HG02852 (cell line): ENCODE results near the gene TBXAS1.

Source experiments
- ATAC-seq: cut with Tn5 transposase; IDR thresholded peaks from one replicate; pipeline ENCODE4 v1.9.1; 2021; ENCODE audit warnings: mild to moderate bottlenecking, moderate library complexity; ENCODE audit not compliant: unreplicated experiment

TBXAS1 gene

DNA sequence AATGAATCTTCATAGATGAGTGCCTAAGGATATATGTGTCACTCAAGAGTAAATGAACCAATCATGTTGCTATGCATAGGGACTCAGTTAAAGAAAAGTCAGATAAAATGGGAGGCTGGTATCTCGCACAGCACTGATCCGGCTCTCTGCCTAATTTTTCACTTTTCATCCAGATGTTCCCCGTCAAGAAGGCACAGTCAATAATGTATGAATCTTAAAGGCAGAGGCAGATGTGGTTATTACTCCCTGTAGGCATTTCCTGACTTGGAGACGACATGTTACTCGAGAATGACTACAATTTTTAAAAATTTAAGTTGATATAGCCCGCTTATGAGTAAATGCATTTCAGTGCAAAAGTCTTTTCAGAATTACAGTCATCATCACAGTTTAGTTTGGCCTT, 113.6 kb downstream of the TBXAS1 start:
- ATAC-seq = no peak

DNA sequence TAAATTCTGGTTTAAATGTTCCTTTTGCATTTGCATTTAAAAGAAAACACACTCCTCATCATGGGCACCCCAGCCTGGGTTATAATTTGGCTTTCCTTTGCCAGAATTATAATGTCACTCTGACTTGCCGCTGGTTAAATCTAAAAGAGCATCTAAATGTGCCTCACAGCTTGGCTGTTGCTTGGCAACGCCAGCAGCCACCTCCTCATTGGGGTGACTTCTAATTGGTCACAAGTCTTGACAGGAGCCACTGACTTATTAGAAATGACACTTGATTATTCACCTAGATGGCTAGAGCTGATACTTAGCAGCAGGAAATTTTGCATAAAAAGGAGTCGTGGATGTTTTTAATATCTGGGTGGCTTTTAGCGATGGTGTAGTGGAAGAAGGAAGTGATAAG, 114.3 kb downstream of the TBXAS1 start:
- ATAC-seq = no peak

DNA sequence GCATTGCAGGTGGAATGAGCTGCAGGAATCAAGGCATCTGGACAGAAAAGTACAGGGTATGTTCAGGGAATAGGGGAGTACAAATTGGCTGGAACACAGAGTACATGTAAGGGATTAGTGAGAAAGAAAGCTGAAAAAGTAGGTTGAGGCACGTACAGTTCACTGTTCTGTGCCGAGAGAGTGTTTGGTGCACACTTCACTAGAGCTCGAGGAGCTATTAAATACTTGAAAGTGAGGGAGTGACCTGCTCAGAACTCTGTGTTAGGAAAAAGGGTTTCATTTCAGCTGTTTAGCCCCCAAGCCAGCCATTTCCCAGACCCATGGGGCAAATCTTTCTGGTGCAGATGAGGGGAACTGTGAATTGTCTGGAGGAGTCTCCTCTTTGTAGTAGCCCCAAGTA, 115.2 kb downstream of the TBXAS1 start:
- ATAC-seq = no peak

DNA sequence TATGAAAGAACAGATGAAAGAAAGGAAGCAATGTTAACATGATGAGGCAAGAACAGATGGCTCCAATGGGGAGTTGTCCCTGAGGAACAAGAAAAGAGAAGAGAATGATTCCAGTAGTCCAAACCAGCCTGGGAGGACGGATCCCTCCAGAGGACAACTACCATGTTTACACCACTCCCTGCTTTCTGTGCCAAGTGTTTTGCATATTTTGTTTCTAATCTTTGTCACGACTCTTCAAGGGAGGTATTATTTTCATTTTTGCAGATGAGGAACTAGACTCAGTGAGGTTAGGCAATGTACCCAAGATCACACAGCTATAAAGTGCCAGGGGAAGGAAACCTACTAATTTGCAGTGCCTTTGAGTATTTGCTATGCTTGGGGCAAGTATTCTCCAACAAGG, 117.5 kb downstream of the TBXAS1 start:
- ATAC-seq = no peak

DNA sequence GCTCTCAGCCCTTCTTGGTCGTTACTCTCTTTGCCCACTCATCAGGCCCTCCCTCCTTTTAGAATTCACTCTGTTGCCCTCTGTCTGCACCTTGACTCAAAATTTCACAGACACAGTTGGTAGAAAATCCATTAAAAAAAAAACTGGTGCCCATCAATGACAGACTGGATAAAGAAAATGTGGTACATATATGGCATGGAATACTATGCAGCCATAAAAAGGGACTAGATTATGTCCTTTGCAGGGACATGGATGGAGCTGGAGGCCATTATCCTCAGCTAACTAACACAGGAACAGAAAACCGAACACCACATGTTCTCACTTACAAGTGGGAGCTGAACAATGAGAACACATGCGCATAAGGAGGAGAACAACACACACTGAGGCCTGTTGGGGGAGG, 118.0 kb downstream of the TBXAS1 start:
- ATAC-seq = no peak

DNA sequence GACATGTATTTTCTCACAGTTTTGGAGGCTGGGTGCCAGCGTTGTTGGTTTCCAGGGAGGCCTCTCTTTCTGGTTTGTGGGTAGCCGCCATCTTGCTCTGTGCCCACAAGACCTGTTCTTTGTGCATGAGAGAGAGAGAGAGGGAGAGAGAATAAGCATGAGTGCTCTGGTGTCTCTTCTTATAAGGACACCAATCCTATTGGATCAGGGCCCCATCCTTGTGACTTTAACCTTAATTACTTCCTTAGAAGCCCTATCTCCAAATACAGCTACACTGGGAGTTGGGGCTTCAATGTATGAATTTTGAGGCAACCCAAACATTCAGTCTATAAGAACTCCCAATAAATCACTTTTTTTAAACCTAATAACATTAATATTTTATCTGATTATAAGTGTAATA, 119.1 kb downstream of the TBXAS1 start:
- ATAC-seq = no peak

DNA sequence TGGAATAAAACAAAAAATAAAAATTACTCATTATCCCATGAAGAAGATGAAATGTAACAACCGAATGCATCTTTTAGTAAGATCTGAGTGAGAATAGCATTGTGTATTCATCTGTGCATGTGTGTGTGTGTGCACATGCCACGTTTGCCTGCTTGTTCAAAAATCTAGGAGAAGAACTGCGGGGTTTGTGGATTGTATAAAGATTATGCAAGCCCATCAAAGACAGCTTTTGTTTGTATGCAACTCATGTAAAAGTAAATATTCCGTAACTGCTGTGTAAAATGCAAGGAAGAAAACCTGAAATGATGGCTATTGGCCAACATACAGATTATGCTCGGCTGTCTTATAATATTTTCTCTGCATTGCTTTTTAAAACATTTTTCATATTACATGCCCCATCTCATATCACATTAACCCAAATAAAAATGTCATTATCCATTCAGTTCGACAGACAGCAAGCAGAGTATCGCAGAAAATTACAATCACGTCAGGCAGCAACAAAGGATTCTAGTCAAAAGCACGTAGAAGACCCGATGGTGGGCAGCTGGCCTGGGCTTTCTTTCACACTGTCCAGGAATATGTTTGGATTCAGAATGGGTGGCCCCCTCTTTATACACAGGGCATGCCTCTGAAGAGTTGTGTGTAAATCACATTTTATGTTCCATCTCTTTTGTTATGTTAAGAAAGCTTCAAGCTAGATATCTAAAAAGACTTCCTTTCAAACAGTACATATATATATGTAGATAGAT, 119.7 kb downstream of the TBXAS1 start:
- ATAC-seq = no peak

DNA sequence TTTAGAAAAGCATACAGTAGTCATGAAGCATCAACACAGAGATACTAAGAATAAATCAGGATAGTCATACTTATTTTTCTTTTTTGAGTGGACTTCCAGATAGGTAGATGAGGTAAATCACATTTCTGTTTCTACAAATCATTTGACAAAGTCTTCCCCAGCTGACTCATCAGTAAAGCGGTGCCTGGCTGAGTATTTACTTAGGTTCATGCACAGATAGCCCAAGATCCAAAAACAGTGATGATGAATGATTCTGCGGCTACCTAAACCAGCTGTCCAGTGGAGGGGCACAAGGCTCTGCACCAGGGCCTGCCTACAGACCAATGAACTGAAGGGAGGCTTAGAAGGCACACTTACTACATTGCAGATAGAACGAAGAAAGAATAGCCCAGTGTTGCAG, 120.6 kb downstream of the TBXAS1 start:
- ATAC-seq = no peak

DNA sequence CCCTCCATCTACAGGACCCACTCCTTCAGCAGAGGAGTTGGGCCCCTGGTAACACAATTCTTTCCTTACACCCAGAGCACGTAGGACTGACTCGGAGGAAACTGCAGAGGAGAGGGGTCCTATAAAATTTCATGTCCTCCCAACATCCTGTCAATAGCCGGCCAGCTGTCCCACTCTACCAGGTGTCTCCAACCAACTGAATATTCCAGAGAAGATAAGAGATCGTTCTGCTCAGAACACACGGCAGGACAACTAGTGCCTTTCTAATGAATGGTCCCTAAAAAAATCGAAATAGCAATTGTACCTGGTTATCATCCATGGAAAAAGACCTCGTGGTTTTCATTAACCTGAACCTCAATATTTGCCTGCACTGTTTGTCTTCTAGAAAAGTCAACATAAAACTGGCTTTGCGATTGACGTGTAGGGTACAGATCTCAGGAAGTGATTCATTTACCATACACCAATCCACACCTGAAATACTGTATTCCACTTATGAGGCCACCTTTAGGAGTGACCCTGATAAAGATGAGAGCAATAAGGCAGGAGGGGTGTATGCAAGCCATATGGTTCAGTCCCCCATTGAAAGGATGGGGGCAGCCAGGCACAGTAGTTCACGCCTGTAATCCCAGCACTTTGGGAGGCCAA, 121.9 kb downstream of the TBXAS1 start:
- no peak for ATAC-seq

DNA sequence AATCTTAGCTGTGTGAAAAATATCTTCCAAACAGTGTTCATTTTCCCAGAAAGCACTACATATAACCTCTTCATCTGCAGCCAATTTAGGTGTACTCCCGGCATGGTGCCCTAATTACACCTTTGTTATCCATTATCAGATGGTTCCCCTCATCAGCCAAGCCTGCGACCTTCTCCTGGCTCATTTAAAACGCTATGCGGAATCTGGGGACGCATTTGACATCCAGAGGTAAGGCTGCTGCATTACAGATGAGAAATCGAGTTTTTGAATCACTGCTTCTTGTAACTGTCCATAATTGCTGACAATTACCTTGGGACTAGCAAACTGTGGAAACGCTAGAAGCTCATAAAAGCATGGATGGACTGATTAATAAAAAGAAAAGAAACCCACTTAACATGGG, 124.2 kb downstream of the TBXAS1 start:
- no peak for ATAC-seq

DNA sequence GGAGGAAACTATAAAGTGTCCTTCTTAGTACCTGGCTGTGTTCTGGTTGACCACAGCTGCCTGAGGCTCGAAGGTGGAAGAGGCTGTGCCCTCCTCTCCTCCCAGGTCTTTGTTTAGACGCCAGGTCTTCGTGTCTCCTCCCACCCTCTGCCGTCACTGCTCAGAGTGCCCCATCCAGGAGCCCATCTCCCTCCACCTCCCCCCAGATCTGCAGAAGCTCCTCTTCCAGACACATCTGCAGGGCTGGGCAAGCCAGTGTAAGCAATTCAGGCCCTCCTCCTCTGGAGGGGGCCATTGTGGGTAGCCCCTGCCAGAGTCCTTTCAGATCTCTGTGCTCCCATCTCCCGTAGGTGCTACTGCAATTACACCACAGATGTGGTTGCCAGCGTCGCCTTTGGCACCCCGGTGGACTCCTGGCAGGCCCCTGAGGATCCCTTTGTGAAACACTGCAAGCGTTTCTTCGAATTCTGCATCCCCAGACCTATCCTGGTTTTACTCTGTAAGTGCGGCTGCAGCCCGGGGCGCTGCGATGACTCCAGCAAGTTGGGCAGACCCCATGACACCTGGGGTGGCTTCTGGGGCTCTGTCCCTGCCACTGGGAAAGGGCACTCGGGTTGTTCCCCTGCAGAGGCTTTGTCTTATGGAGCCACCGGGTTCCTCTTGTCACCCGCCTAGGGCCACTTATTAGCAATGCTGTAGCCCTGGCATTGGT, 126.2 kb downstream of the TBXAS1 start:
- ATAC-seq = no peak

DNA sequence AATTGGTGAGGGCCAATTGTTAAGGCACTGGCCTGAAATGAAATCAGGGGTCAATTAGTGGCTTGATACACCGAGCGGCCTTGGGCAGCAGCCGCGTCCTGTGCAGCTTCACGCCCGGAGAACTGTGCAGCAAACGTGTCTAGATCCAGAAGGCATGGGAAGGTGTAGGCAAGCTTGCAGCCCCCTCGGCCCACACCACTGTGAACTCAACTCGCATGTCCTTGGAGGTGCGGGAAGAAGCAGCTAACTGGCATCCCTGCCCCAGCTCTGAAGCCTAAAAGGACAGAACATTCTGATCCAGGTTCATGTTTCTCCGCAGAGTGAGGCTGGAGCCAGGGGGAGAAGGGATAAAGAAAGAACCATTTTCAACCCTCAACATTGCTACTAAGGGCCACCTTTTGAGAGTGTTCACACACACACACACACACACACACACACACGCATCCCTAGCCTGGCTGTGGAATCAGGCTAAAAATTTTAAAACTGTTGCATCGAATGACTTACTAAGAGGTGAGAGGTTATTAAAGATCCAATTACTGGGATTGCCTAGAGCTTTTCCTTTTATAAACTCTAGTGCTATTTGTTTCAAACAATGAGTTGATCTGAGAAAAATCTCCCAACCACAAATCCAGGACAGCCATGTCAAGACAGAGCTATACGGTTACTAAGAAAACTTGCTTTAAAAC, 129.7 kb downstream of the TBXAS1 start:
- ATAC-seq = no peak

DNA sequence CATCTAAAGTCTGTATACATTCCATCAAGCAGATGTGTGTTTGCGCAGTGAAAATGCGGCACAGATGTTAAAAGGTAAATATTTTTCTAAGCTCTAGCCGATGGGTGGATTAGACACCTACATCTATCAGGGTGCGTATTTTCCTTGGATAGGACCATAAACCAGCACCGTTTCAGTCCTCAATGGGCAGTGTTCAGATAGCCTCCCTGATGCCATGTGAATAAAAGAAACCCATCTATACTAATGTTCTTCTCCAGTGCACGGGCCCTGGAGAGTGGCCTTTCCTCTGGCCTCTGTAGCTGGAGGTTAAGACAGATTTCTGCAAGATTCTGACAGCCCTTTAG, 130.2 kb downstream of the TBXAS1 start:
- ATAC-seq = no peak

DNA sequence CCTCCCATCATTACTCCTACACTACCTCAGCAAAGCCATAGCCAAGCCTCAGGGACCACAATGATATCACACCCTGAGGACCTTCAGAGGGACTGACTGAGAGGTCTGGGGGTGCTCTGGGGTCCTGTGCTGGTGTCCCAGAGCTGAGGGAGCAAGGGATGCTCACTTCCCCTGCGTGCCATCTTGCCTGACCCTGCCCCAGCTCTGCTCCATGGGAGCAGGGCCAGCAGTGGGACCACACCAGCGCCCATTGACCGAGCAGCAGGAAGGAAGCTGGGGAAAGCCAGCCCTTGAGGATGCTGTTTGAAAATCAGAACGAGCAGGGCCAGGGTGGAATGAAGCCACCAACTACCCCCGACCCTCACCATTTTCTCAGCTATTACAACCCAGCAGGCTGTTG, 130.7 kb downstream of the TBXAS1 start:
- no peak for ATAC-seq

DNA sequence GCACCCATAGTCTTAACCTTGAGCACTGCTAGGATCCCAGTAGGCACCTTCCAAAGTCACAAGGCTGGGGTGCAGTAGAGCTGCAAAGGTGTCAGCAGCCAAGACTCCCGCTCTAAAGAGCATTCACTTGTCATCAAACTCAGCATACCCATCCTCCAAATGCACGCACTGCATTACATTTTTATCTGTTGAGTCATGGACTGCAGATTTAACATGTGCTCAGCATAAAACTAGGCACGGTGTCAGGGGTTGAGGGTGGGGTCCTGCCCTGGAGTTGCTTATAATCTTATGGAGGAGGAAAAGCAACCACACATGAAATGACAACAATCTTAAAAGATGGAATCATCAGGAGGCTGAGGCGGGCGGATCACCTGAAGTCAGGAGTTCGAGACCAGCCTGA, 131.1 kb downstream of the TBXAS1 start:
- ATAC-seq = no peak

DNA sequence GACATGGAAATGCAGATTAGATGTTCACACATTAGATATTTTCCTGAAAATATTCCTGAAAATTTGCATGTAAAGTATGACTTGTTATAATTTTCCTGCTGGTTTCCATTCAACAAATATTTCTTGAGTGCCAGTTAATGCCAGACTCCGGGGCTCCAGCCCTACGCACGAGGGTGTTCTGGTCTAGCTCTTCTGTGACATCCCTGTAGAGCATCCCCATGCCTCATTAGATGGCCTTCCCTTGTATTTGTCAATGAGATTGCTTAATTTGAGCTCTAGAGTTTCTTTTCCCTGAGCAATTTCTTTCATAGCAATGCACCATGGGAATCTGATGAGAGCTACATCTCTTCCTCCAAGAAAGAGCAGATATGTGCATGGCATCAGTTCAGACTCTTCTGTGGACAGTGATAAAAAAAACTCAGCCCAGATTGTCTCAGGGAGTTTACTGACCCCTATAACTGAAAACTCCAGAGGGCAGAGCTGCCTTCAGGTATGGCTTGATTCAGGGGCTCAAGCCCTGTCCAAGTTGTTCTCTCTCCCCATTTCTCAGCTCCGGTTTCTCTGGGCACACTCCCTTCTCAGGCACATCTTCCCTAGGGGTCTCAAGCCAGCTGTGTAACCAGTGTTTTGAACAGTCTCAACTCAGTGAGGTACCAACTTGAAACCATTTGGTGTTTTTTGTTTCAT, 137.0 kb downstream of the TBXAS1 start:
- ATAC-seq = no peak

DNA sequence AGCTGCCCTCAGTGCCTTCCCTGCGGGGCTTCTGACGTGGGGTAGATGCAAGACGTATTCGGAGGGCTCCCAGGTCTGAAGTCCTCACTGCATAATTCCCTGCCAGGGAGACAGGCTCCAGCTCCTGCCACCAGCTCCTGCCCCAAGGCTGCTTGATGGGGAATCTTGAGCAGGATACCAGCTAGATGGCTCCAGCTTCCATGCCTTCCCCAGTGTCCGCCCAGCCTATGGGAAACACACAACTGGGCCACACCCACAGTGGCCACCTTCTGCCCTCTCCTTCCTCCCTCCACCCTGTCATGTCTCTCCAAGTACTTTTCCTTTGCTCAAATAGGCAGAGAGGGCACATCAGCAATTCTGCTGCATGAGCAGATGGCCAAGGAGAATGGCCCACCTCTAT, 137.9 kb downstream of the TBXAS1 start:
- ATAC-seq = no peak

DNA sequence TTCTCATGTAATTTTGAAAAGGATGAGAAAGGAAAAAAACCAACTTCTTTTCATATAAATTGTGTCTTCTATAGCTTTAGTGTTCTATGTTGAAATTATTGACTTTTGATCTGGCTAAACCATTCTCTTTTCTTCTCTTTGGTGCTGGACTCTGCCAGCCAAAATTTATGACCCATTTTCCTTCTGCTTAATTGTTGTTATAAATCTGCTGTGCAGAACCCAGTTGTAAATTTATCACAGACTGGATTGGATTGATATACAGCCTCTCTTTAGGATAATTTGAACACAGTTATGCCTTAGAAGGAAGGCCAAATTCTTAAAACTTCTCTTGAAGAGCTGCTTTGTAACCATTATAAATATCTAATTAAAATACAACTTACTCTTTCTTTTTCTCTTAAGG, 139.9 kb downstream of the TBXAS1 start:
- no peak for ATAC-seq

DNA sequence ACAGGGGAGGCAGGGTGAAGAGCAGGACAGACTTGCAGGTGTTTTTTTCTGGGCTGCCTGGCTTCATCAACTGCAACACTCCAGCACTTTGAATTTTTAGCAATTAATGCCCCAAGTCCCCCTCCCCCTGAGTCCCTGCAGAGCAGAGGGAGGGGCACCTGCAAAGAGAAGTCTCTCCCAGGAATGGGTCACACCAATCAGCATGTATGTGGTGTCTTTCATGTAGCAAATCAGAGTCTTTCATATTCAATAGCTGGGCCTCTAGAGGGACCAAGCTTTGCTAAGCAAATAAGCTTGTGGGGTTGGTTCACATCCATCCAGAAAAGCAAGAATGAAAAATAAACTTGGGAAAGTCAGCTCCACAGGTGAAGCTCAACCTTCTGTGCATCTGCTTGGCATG, 143.0 kb downstream of the TBXAS1 start:
- no peak for ATAC-seq

DNA sequence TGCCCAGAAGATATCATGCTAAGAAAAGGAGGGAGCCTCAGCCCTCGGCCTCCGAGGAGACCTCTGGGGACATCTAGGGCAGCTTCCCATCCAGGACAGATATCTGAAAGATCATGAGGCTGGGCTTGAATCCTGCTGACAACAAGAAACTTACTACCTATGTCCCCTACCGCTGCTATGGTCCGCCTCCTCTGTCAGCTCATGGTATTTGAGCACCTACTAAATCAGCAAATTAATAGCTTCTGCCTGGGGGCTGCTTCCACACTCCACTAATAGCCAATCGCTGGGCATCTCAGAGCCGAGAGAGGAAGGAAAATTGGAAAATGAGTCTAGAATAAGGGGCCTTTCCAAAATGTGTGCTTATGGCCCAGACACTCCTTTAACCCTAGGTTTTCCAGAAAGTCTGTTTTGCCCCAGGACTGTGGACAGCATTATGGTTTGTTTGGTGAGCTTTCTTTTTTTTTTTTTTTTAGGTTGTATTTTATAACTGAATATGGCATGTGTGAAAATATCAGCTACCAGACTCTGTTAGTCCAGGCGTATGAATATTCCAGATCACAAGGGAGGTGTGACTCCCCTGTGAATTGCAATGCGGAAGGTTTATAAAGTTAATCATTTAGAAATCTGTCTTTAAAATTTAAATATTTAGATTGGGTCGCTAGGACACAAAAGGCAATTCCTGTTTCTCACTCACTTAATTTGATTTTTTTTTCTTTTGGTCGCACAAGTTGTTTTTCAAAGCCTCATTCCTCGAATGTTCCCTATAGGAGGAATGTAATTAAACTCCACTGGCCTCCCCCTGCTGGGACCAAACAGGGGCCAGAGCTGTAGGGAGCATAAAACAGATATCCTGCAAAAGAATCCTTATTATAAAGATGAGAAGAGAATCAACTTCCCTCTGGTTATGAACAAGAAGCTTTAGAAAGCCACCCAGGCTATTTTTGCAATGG, 144.3 kb downstream of the TBXAS1 start:
- no peak for ATAC-seq
